Activated CD4-positive, alpha-beta memory T cell treated with anti-CD3 and anti-CD28 coated beads, Interleukin-2, amount 10 ng/mL, durations not matched to agents 7 days and 5 days (primary cell): ENCODE results near the gene PRKG1. TPM values are rescaled to one million over a fixed set of nuclear protein-coding genes. Genes with fewer than 3 reads are reported as not detected.

Experiments used
- CTCF ChIA-PET: fragments of 350-600 bp; sonication (Branson Sonifier 250); formaldehyde crosslinking; loops from one replicate; lab custom pipeline; 2021; ENCODE audit warnings: antibody characterized with exemption, inconsistent platforms; lab: Charles Lee
- POLR2A ChIA-PET: fragments of 350-600 bp; sonication (Branson Sonifier 250); formaldehyde crosslinking; loops from one replicate; lab custom pipeline; 2021; ENCODE audit warnings: antibody characterized with exemption; lab: Charles Lee
- DNase-seq: peaks from one replicate; pipeline ENCODE4 v3.0.0-alpha.2; 2020
- H3K27ac Mint-ChIP-seq: one replicate; pipeline ENCODE4 v1.8.0; 2021; ENCODE audit warnings: mild to moderate bottlenecking, mixed read lengths
- H3K27me3 Mint-ChIP-seq: one replicate; pipeline ENCODE4 v1.8.0; 2021; ENCODE audit warnings: mixed read lengths
- H3K36me3 Mint-ChIP-seq: one replicate; pipeline ENCODE4 v1.8.0; 2021; ENCODE audit warnings: low read depth, mixed read lengths
- H3K4me1 Mint-ChIP-seq: one replicate; pipeline ENCODE4 v1.8.0; 2021; ENCODE audit warnings: mixed read lengths
- H3K4me3 Mint-ChIP-seq: one replicate; pipeline ENCODE4 v1.8.0; 2021; ENCODE audit warnings: mild to moderate bottlenecking, mixed read lengths
- H3K9me3 Mint-ChIP-seq: one replicate; pipeline ENCODE4 v1.8.0; 2021; ENCODE audit warnings: mixed read lengths
- total RNA-seq, 2 experiments: library from RNA; stranded (reverse); gene quantifications; one replicate each; pipeline ENCODE4 v1.2.3, GENCODE V29; 2021

The PRKG1 gene
- total RNA-seq, 2 experiments from 2014 or later = not detected

GRCh38 chr10:51063166-51063565 lies 11.1 kb upstream of the PRKG1 start:
- H3K27me3 Mint-ChIP-seq = peaks cover 1% of the 10 kb centered on the region
- no peaks in the 10 kb centered on the region for H3K4me1 Mint-ChIP-seq
- H3K4me3 Mint-ChIP-seq = no peak overlapping the region
- no peaks in the 10 kb centered on the region for H3K9me3 Mint-ChIP-seq
- CTCF ChIA-PET = no interaction called here
- POLR2A ChIA-PET = no interaction called here
- H3K36me3 Mint-ChIP-seq = no peaks in the 10 kb centered on the region
- H3K27ac Mint-ChIP-seq = no peak overlapping the region
- DNase-seq = no peak

- DNase-seq = no peak
- peaks cover 1% of the 10 kb centered on the region for H3K27me3 Mint-ChIP-seq
- H3K27ac Mint-ChIP-seq = no peak overlapping the region
- ChIA-PET CTCF (no interaction called here), POLR2A (no interaction called here)
- no peaks in the 10 kb centered on the region for H3K36me3 Mint-ChIP-seq
- H3K4me3 Mint-ChIP-seq = no peak overlapping the region
- H3K4me1 Mint-ChIP-seq = no peaks in the 10 kb centered on the region
- H3K9me3 Mint-ChIP-seq = no peaks in the 10 kb centered on the region
Observed at GRCh38 chr10:51063659-51064535, 10.4 kb upstream of the PRKG1 start.

- no peak for DNase-seq
- H3K4me1 Mint-ChIP-seq = no peaks in the 10 kb centered on the region
- no peak overlapping the region for H3K27ac Mint-ChIP-seq
- peaks cover 4% of the 10 kb centered on the region for H3K27me3 Mint-ChIP-seq
- ChIA-PET CTCF (no interaction called here), POLR2A (no interaction called here)
- H3K9me3 Mint-ChIP-seq = no peaks in the 10 kb centered on the region
- no peaks in the 10 kb centered on the region for H3K36me3 Mint-ChIP-seq
- no peak overlapping the region for H3K4me3 Mint-ChIP-seq
Observed at GRCh38 chr10:51066231-51066630, 8.1 kb upstream of the PRKG1 start.

DNA sequence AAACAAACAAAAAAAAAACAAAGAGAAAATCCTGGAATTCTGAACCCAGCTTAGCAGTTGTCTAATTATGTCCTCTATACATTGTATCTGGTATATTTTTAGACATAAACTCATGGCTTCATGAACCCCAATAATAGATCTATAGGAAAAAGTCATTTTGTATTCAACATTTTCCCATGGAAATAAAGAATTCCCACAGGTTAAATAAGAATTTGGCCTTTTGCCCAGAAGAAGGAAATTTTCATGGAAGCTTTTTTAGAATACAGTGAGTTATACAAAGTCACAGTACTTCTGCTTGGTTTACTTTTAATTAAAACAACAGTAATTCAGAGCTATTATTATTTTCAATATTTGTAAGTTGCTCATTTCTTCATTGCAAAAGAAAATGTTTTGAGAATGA lies 2.1 kb upstream of the PRKG1 start:
- H3K4me1 Mint-ChIP-seq = peaks cover 11% of the 10 kb centered on the region
- DNase-seq = no peak
- no peak overlapping the region for H3K27ac Mint-ChIP-seq
- POLR2A ChIA-PET = interaction anchor here (0.6 kb wide), 1 partner anchor 66 kb away, joined by 3 read pairs; no protein-coding TSS in a partner anchor
- H3K27me3 Mint-ChIP-seq = peaks cover 44% of the 10 kb centered on the region
- CTCF ChIA-PET = no interaction called here
- H3K4me3 Mint-ChIP-seq = no peak overlapping the region
- no peaks in the 10 kb centered on the region for H3K9me3 Mint-ChIP-seq
- H3K36me3 Mint-ChIP-seq = no peaks in the 10 kb centered on the region

- ChIA-PET CTCF (no interaction called here), POLR2A (interaction anchor here (0.6 kb wide), 1 partner anchor 66 kb away, joined by 3 read pairs; no protein-coding TSS in a partner anchor)
- Mint-ChIP-seq H3K27me3 (peaks cover 44% of the 10 kb centered on the region), H3K4me1 (peaks cover 11% of the 10 kb centered on the region), H3K36me3 (no peaks in the 10 kb centered on the region), H3K9me3 (no peaks in the 10 kb centered on the region), H3K27ac (no peak overlapping the region), H3K4me3 (no peak overlapping the region)
- no peak for DNase-seq
Observed at GRCh38 chr10:51072921-51073434, 1.3 kb upstream of the PRKG1 start.

DNA sequence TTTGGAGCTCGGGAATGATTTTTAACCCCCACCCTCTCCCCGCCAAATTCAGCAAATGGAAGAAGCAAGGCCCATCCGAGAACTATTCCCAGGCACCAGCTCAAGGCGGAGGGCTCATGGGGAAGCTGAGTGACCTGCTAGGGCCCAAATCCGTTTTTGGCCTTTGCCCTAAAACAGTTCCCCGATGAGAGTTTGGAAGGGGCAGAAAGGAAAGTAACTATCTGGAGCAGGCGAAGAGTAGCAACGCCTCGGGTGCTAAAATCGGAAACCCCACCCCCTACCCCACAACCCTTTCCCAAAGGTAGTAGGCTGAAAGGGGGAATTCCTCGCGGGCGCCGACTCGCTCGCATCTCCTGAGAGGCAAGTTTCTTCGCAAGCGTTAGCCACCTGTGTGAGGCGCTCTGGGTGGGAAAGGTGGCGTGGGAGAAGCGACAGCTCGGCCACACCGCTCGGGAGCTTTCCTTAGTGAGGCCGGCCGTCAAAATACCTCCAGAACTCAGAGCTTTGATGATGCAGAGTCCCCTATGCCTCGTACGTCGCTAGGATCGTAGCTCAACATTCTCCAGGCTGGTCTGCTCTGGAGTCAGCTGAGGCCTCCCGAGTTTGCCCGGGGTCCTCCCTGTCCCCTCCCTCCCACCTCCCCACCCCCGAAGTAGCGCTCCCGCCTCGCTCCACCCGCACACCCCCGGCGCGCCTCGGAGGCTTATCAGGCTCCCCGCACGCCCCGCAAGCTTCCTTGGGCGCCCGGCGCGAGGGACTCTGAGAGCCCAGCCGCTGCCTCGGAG lies 642 bp upstream of the PRKG1 start:
- CTCF ChIA-PET = no interaction called here
- H3K27me3 Mint-ChIP-seq = peaks cover 44% of the 10 kb centered on the region
- POLR2A ChIA-PET = no interaction called here
- H3K4me3 Mint-ChIP-seq = no peak overlapping the region
- no peak for DNase-seq
- no peaks in the 10 kb centered on the region for H3K36me3 Mint-ChIP-seq
- H3K4me1 Mint-ChIP-seq = peaks cover 11% of the 10 kb centered on the region
- no peaks in the 10 kb centered on the region for H3K9me3 Mint-ChIP-seq
- no peak overlapping the region for H3K27ac Mint-ChIP-seq

GRCh38 chr10:51075043-51075872 lies 971 bp downstream of the PRKG1 start:
- ChIA-PET POLR2A (no interaction called here), CTCF (no interaction called here)
- no peak overlapping the region for H3K27ac Mint-ChIP-seq
- peaks cover 44% of the 10 kb centered on the region for H3K27me3 Mint-ChIP-seq
- H3K9me3 Mint-ChIP-seq = no peaks in the 10 kb centered on the region
- peaks cover 11% of the 10 kb centered on the region for H3K4me1 Mint-ChIP-seq
- no peaks in the 10 kb centered on the region for H3K36me3 Mint-ChIP-seq
- H3K4me3 Mint-ChIP-seq = peak overlapping the region; percentile 65
- DNase-seq = no peak

DNA sequence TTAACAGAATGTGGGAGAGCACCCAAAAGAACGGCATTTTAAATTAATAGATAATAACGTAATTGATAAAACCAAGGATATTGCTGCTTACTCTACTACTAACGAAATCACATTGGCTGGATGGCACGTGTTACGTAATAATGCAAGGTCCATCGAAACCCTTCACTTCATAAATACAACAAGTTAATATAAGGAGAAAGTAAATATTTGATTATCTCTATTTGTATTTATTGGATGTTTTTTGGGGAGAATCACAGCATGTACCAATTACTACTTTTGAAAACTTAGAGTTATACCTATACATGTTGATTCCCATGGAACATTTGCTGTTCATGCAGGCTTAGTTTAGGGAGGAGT lies 1.6 kb downstream of the PRKG1 start:
- ChIA-PET POLR2A (no interaction called here), CTCF (no interaction called here)
- H3K4me1 Mint-ChIP-seq = peaks cover 11% of the 10 kb centered on the region
- H3K27me3 Mint-ChIP-seq = peaks cover 43% of the 10 kb centered on the region
- DNase-seq = no peak
- H3K27ac Mint-ChIP-seq = no peak overlapping the region
- no peaks in the 10 kb centered on the region for H3K36me3 Mint-ChIP-seq
- no peaks in the 10 kb centered on the region for H3K9me3 Mint-ChIP-seq
- no peak overlapping the region for H3K4me3 Mint-ChIP-seq

DNA sequence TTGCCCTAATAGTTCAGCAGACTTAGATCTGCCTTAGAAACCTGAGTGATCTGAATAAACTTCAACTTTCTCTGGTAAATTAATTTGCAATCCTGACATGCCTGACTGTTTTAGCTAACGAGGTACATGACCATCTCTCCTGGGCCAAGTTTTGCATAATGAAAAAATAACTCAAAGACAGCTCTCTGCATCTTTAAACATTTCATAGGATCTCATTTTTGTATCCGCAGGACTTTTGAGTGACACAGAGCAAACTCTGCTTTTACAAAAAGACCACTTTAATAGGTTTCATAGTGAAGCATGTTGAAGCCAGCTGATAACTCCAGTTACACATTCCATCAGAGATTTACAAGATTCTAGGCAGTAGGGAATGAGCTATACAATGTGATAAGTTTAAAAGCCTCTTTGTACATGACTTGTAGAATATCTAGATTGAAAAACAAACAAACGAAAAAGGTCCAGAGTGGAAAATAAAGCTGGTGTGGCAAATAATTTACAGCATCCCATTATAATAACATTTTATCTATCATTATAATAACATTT lies 2.1 kb downstream of the PRKG1 start:
- no peak for DNase-seq
- Mint-ChIP-seq H3K27me3 (peaks cover 41% of the 10 kb centered on the region), H3K4me1 (peaks cover 11% of the 10 kb centered on the region), H3K27ac (no peak overlapping the region), H3K9me3 (no peaks in the 10 kb centered on the region), H3K4me3 (no peak overlapping the region), H3K36me3 (no peaks in the 10 kb centered on the region)
- CTCF ChIA-PET = no interaction called here
- POLR2A ChIA-PET = no interaction called here

- no peaks in the 10 kb centered on the region for H3K36me3 Mint-ChIP-seq
- no peak overlapping the region for H3K27ac Mint-ChIP-seq
- H3K9me3 Mint-ChIP-seq = no peaks in the 10 kb centered on the region
- peaks cover 37% of the 10 kb centered on the region for H3K27me3 Mint-ChIP-seq
- no peak for DNase-seq
- CTCF ChIA-PET = no interaction called here
- H3K4me3 Mint-ChIP-seq = no peak overlapping the region
- POLR2A ChIA-PET = no interaction called here
- H3K4me1 Mint-ChIP-seq = peaks cover 11% of the 10 kb centered on the region
Observed at GRCh38 chr10:51077074-51077473, 2.8 kb downstream of the PRKG1 start.

- H3K27me3 Mint-ChIP-seq = peaks cover 35% of the 10 kb centered on the region
- H3K9me3 Mint-ChIP-seq = no peaks in the 10 kb centered on the region
- no peak overlapping the region for H3K27ac Mint-ChIP-seq
- H3K4me1 Mint-ChIP-seq = peaks cover 11% of the 10 kb centered on the region
- H3K36me3 Mint-ChIP-seq = no peaks in the 10 kb centered on the region
- DNase-seq = no peak
- H3K4me3 Mint-ChIP-seq = no peak overlapping the region
- POLR2A ChIA-PET = no interaction called here
- CTCF ChIA-PET = no interaction called here
Observed at GRCh38 chr10:51077507-51077906, 3.2 kb downstream of the PRKG1 start.

GRCh38 chr10:51079331-51079730 lies 5.0 kb downstream of the PRKG1 start:
- POLR2A ChIA-PET = no interaction called here

More at GRCh38 chr10:51079331-51079730, 5.0 kb downstream of the PRKG1 start:
- peaks cover 20% of the 10 kb centered on the region for H3K27me3 Mint-ChIP-seq
- H3K27ac Mint-ChIP-seq = no peak overlapping the region
- H3K36me3 Mint-ChIP-seq = no peaks in the 10 kb centered on the region
- peaks cover 7% of the 10 kb centered on the region for H3K4me1 Mint-ChIP-seq
- H3K4me3 Mint-ChIP-seq = no peak overlapping the region
- no peaks in the 10 kb centered on the region for H3K9me3 Mint-ChIP-seq
- CTCF ChIA-PET = no interaction called here
- no peak for DNase-seq
